Sigmoid colon (tissue), 4 donors: ENCODE results near the gene FBXO42.

Experiments used
- EP300 ChIP-seq, 4 donors: sonication (generic); formaldehyde crosslinking; IDR thresholded peaks; one replicate each; pipeline ENCODE4 v1.6.1; 2017; ENCODE audit warnings: antibody characterized with exemption in 4 of 4
- POLR2A ChIP-seq, 2 donors: fragments of 450-650 bp; IDR thresholded peaks; one replicate each; pipeline ENCODE4 v1.6.1; 2016; ENCODE audit warnings: antibody characterized with exemption in 2 of 2, mild to moderate bottlenecking in 2 of 2, moderate library complexity in 2 of 2
- TF ChIP-seq, protein P1 (sequence below), 4 experiments: fragments of 450-650 bp in 3 of 4; fragments of 200-600 bp in 1 of 4; IDR thresholded peaks; one replicate each; pipeline ENCODE4 v1.5.1; 2016 to 2019; ENCODE audit warnings: antibody characterized with exemption in 4 of 4, mild to moderate bottlenecking in 3 of 4, moderate library complexity in 2 of 4

DNA sequence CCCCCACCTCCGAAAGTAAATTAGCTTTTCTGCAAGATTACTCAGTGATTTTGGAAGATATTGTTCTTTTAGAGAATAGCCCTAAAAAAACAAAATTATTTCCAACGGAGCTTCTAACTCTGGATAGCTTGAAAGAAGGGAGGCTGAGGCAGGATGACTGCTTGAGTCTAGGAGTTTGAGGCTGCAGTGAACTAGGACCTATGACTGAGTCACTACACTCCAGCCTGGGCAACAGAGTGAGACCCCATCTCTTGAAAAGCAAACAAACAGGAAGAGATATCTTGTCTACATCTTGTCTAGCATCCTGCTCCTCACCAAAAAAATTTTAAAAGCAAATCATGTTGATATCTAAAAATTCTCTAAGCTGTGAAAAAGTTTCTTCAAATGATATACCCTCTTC is 73.1 kb downstream of the FBXO42 start:
- TF ChIP-seq, protein P1, sequence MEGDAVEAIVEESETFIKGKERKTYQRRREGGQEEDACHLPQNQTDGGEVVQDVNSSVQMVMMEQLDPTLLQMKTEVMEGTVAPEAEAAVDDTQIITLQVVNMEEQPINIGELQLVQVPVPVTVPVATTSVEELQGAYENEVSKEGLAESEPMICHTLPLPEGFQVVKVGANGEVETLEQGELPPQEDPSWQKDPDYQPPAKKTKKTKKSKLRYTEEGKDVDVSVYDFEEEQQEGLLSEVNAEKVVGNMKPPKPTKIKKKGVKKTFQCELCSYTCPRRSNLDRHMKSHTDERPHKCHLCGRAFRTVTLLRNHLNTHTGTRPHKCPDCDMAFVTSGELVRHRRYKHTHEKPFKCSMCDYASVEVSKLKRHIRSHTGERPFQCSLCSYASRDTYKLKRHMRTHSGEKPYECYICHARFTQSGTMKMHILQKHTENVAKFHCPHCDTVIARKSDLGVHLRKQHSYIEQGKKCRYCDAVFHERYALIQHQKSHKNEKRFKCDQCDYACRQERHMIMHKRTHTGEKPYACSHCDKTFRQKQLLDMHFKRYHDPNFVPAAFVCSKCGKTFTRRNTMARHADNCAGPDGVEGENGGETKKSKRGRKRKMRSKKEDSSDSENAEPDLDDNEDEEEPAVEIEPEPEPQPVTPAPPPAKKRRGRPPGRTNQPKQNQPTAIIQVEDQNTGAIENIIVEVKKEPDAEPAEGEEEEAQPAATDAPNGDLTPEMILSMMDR (IDR thresholded peaks at IDR 0.05) = no peak
- no peak for TF ChIP-seq POLR2A (IDR thresholded peaks at IDR 0.05)
- TF ChIP-seq EP300 (IDR thresholded peaks at IDR 0.05) = no peak
